Spleen (tissue), 11 donors: ENCODE results near the gene NKAIN4. TPM values are rescaled to one million over a fixed set of nuclear protein-coding genes. Genes with fewer than 3 reads are reported as not detected.

Experiments
- DNase-seq: peaks from one replicate; pipeline ENCODE4 v3.0.0-alpha.2; 2020
- H3K27ac ChIP-seq, 8 donors: fragments of 200-600 bp; sonication (generic) in 7 of 8; 1 replicate in 4 of 8; 2 replicates in 4 of 8; pipeline versions ENCODE4 v1.5.0 to v1.8.0; 2016 to 2021; ENCODE audit warnings: inconsistent platforms in 4 of 8, mild to moderate bottlenecking in 4 of 8, moderate library complexity in 1 of 8
- H3K27me3 ChIP-seq, 7 donors: fragments of 200-600 bp; sonication (generic) in 6 of 7; replicated peaks in 1 of 7; 1 replicate in 4 of 7; 2 replicates in 3 of 7; pipeline versions ENCODE4 v1.5.0 to v1.8.0; 2016 to 2021; ENCODE audit warnings: inconsistent platforms in 3 of 7, mild to moderate bottlenecking in 1 of 7
- H3K36me3 ChIP-seq, 6 donors: fragments of 200-600 bp; sonication (generic) in 5 of 6; 1 replicate in 4 of 6; 2 replicates in 2 of 6; pipeline versions ENCODE4 v1.5.0 to v1.8.0; 2016 to 2021; ENCODE audit warnings: inconsistent platforms in 2 of 6
- H3K4me1 ChIP-seq, 6 donors: fragments of 200-600 bp; sonication (generic) in 5 of 6; 1 replicate in 3 of 6; 2 replicates in 3 of 6; pipeline versions ENCODE4 v1.5.0 to v1.8.0; 2016 to 2021; ENCODE audit warnings: inconsistent platforms in 3 of 6
- H3K4me3 ChIP-seq, 8 donors: fragments of 200-600 bp; sonication (generic) in 7 of 8; 1 replicate in 4 of 8; 2 replicates in 4 of 8; pipeline versions ENCODE4 v1.5.0 to v1.8.0; 2016 to 2021; ENCODE audit warnings: inconsistent platforms in 4 of 8, mild to moderate bottlenecking in 4 of 8, moderate library complexity in 2 of 8
- H3K9me3 ChIP-seq, 8 donors: fragments of 200-600 bp; sonication (generic) in 7 of 8; 1 replicate in 4 of 8; 2 replicates in 4 of 8; pipeline versions ENCODE4 v1.5.0 to v1.8.0; 2016 to 2021; ENCODE audit warnings: inconsistent platforms in 4 of 8
- POLR2A ChIP-seq, 3 donors: fragments of 450-650 bp; IDR thresholded peaks; one replicate each; pipeline ENCODE4 v1.5.1; 2017; ENCODE audit warnings: antibody characterized with exemption in 3 of 3, mild to moderate bottlenecking in 1 of 3
- POLR2AphosphoS5 ChIP-seq, 3 donors: sonication (generic); formaldehyde crosslinking; IDR thresholded peaks; one replicate each; pipeline ENCODE4 v1.5.1; 2017; ENCODE audit warnings: antibody characterized with exemption in 3 of 3
- whole genome bisulfite sequencing, 5 donors: extraction: QIAGEN DNeasy Blood & Tissue Kit in 3 of 5; methylation state at CpG; one replicate each; pipeline versions ENCODE4 v1.1.5 to v1.1.7; 2013 to 2018; 5-methylcytosine and 5-hydroxymethylcytosine counted together
- intact Hi-C: fragments of 100-400 bp; cut with DNase I; formaldehyde crosslinking; loops from one replicate; pipeline ENCODE4 v1.15.0; 2023; ENCODE audit warnings: low total_unique reads
- polyA plus RNA-seq, 3 donors: library from polyadenylated mRNA; stranded (reverse); fragments of 200-250 nt; gene quantifications; one replicate each; pipeline ENCODE4 v1.2.1, GENCODE V29; 2013
- total RNA-seq, 7 donors: library from RNA; depleted of rRNA in 3 of 7; stranded (reverse); fragments of >200 nt in 3 of 7; fragmentation: NEBNext Ultra II Directional in 4 of 7; extraction: Animal tissue kit (Norgen Biotek cat#: 25700) in 4 of 7; gene quantifications; one replicate each; pipeline versions ENCODE4 v1.1.0 to v1.2.1, GENCODE V29; 2016 to 2021
- TF ChIP-seq, protein P1 (sequence below), 11 experiments: fragments of 200-600 bp in 7 of 11; fragments of 450-650 bp in 4 of 11; sonication (generic) in 4 of 11; IDR thresholded peaks in 8 of 11; conservative IDR thresholded peaks in 3 of 11; 1 replicate in 7 of 11; 2 replicates in 4 of 11; pipeline versions ENCODE4 v1.4.0 to v1.8.0; 2016 to 2021; ENCODE audit warnings: antibody characterized with exemption in 11 of 11, inconsistent platforms in 4 of 11, mild to moderate bottlenecking in 1 of 11
- donor health status: healthy with polysubstance abuse.
- donor health status: DM: no; HTN: no; CAD: no; lungs with moderate emphysema.
- donor health status: DM: no; HTN: no; CAD: no.
- donor health status: Bipolar disorder and iron deficiency.
- donor health status: healthy.
- donor health status: DM: no; HTN: no; CAD: no.
- donor health status: DM: yes; HTN: yes; CAD: no.

Gene NKAIN4
- total and polyA plus RNA-seq, 10 donors, result 0.09 TPM; not detected in 9

DNA sequence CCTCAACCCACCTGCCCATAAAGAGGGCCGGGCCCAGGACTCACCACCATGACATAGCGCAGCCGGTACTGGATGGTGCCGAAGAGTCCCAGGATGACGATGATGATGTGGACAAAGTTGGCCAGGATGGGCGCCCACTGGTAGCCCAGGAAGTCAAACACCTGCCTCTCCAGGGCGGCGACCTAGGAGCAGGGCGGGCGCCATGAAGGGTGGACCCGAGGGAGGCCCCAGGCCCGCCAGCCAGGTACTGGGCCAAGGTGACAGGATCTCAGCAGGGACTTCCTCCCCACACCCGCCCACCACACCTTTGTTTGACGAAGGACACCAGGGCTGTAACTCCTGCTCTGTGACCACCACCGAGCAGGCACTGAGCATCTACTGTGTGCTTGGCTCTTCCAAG is 4.4 kb downstream of the NKAIN4 start:
- 83 to 95% (median 90%) methylated on average over 12 to 15 of the region's 15 CpGs for WGBS, 5 donors
- no peak overlapping the region for H3K4me3 ChIP-seq
- H3K27ac ChIP-seq, result no peak overlapping the region
- no peaks in the 10 kb centered on the region for H3K9me3 ChIP-seq
- no peak for DNase-seq
- peaks cover 7 to 38% (median 20%) of the 10 kb centered on the region in 6 donors for H3K4me1 ChIP-seq
- peaks cover 0 to 100% (median 70%) of the 10 kb centered on the region in 7 donors for H3K27me3 ChIP-seq
- no peaks in the 10 kb centered on the region for H3K36me3 ChIP-seq
- intact Hi-C loops, result no loop called here
- TF ChIP-seq, protein P1, sequence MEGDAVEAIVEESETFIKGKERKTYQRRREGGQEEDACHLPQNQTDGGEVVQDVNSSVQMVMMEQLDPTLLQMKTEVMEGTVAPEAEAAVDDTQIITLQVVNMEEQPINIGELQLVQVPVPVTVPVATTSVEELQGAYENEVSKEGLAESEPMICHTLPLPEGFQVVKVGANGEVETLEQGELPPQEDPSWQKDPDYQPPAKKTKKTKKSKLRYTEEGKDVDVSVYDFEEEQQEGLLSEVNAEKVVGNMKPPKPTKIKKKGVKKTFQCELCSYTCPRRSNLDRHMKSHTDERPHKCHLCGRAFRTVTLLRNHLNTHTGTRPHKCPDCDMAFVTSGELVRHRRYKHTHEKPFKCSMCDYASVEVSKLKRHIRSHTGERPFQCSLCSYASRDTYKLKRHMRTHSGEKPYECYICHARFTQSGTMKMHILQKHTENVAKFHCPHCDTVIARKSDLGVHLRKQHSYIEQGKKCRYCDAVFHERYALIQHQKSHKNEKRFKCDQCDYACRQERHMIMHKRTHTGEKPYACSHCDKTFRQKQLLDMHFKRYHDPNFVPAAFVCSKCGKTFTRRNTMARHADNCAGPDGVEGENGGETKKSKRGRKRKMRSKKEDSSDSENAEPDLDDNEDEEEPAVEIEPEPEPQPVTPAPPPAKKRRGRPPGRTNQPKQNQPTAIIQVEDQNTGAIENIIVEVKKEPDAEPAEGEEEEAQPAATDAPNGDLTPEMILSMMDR (IDR thresholded peaks at IDR 0.05 in 8 of 11, conservative IDR thresholded peaks at IDR 0.05 in 3 of 11), result no peak
- TF ChIP-seq POLR2A (IDR thresholded peaks at IDR 0.05), result no peak

DNA sequence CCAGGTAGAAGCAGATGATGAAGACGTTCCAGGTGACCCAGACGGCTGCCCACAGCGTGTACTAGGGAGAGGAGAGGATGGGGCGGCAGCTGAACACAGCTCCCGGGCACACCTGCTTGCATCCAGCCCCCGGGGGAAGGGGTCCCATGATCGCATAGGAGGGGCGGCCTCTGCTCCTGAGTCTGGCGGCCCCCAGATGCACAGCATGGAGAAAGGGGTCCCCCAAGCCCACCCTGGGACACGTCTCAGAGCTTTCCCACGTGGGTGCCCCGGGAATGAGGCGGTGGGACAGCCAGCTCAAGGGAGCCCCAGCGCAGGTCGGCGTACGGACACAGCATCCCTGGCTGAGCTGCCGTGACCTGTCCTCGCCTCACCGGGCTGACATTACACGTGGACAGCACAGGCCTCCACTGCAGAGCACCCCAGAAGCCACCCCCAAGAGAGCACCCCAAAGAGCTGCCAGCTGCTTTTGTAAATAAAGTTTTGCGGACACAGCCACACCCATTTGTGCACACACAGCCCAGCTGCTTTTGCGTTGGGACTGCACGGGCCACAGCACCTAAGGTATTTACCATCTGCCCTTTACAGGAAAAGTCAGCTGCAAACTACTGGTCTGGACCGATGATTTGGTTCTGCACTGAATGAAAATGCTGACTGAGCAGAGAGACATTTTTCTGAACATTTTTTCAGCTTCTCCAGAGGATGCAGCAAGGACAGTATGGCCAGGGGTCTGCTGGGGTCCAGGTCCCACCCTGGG is 5.2 kb downstream of the NKAIN4 start:
- 71 to 79% (median 78%) methylated on average over 19 to 25 of the region's 25 CpGs for WGBS, 5 donors
- DNase-seq, result no peak
- no peak overlapping the region for H3K27ac ChIP-seq
- H3K9me3 ChIP-seq, result no peaks in the 10 kb centered on the region
- peaks cover 0 to 100% (median 61%) of the 10 kb centered on the region in 7 donors for H3K27me3 ChIP-seq
- intact Hi-C loops, result no loop called here
- no peak overlapping the region for H3K4me3 ChIP-seq
- H3K4me1 ChIP-seq, result peaks cover 7 to 29% (median 13%) of the 10 kb centered on the region in 6 donors
- H3K36me3 ChIP-seq, result no peaks in the 10 kb centered on the region
- TF ChIP-seq, protein P1 (IDR thresholded peaks at IDR 0.05 in 8 of 11, conservative IDR thresholded peaks at IDR 0.05 in 3 of 11), result no peak
- no peak for TF ChIP-seq POLR2AphosphoS5 (IDR thresholded peaks at IDR 0.05)
- no peak for TF ChIP-seq POLR2A (IDR thresholded peaks at IDR 0.05)

DNA sequence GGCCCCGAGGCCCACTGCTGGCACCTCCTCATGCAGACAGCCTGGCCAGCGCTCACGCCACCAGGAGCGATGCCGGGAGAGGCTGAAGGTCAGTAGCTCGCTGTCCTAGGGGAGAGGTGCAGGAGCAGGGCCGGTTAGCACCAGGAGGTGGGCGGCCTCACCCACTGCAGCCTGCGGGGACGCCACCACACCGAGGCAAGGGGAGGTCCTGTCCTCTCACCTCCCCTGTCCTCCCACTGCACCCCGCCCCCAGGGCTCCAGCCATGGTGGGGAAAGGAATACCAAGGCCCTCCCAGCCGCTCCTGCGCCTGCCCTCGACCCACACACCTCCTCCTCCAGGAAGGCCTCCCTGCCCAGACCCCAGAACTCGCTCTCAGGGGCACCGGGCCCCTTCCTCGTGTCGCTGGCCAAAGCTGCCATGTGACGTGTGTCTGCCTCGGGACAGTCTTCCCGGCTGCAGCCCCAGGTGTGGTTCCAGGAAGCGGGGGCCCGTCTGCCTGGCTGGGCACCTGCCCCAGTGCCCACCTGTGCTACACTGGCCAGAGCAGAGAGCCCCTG is 6.5 kb downstream of the NKAIN4 start:
- 62 to 78% (median 69%) methylated on average over 21 to 24 of the region's 24 CpGs for WGBS, 5 donors
- H3K27me3 ChIP-seq, result peaks cover 0 to 94% (median 48%) of the 10 kb centered on the region in 7 donors
- DNase-seq, result no peak
- no peak overlapping the region for H3K27ac ChIP-seq
- no peaks in the 10 kb centered on the region for H3K36me3 ChIP-seq
- H3K9me3 ChIP-seq, result no peaks in the 10 kb centered on the region
- no peak overlapping the region for H3K4me3 ChIP-seq
- peaks cover 0 to 16% (median under 1%) of the 10 kb centered on the region in 6 donors for H3K4me1 ChIP-seq
- TF ChIP-seq POLR2A (IDR thresholded peaks at IDR 0.05) (no peak), POLR2AphosphoS5 (IDR thresholded peaks at IDR 0.05) (no peak)
- TF ChIP-seq, protein P1 (IDR thresholded peaks at IDR 0.05 in 8 of 11, conservative IDR thresholded peaks at IDR 0.05 in 3 of 11), result no peak
- intact Hi-C loops, result no loop called here
